ENCODE results near the gene TSPEAR. TPM values are rescaled to one million over a fixed set of nuclear protein-coding genes. Genes with fewer than 3 reads are reported as not detected.

The TSPEAR gene
- total and polyA plus RNA-seq, 2 of the 13 experiments (the other 11 are each of a cell fraction or from before 2014, with no cell fraction given), result 0.07 to 0.32 TPM

DNA sequence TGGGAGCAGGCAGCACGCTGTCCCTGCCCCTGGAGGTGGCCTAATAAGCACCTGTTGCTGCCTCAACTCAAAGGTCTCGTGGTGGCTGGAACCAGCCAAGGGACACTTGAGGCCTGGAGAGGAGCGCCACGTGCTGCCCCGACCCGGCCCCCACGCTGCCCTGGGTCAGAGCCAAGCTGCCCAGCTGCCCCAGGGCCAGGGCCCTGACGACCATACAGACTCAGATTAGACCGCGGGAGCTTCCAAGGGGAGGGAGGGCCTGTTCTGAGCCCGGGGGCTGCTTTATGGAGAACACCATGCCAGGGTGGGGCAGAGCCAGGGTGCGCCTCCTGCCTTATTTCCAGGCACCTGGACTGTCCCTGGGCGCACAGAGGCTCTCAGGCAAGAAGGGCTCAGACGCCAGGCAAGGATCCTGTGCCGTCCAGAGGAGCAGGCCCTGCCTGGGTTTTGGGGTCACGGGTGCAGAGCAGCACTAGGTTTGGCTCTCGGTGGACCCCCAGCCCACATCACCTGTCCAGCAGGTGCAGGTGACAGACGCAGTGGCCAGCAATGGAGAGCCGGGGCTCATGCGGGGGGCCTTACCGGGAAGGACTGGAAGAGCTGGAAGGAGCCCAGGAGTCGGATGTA, 190.0 kb downstream of the TSPEAR start:
- Histone ChIP-seq H3K36me3 (replicated peaks in 1 of 2; ENCODE audit: control insufficient read depth in 1 of 2, insufficient read depth in 2 of 2, low read length in 2 of 2) (no peaks in the 10 kb centered on the region), H3K9ac (ENCODE audit: insufficient read depth, low read depth, low read length) (no peak overlapping the region)
- FAIRE-seq, result no peak

DNA sequence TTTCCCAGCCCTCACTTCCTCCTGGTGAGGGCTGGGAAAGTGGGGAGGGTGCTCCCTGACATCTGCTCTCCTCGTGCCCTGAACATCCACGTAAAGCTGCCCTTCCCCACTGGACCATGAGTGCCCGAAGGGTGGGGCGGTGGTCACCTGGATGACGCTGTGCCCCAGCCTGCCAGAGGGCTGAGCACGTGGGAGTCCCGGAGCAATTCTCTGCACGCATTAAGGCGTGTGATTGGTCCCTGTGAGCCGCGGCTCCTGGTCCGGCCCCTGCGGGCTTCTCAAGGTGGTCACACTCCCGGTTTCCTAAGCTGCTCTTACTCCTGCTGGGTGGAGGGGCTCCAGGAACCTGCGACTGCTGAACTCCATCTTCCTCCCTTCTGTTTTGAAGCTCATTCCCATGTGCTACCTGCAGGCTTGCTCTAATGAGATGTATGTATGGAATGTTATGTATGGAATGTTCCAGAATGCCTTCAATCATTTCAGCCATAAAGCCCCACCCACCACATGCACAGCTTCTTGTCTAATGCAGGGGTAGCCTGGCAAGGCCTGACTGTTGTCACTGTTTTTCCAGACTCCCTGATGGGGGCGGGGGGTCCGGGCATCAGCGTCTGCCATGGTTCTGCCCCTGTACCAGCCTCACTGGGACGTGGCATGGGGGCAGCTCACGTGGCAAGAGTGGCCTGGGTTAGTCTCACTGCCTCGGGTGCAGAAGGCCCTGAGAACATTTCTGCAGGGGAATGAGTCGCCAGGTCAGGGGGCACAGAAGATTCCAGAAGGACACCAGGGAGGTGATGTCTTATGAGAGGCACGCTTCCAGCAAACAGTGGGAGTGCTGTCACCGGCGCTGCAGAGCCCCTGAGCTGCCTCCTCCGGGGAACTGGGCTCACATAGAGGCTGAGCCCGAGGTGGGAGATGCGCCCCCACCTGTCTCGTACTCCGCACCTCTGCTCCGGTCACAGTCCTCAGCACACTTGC, 190.8 kb downstream of the TSPEAR start:
- H3K4me2 ChIP-seq (ENCODE audit: low read depth, low read length), result no peak overlapping the region
- POLR2A ChIA-PET, result no interaction called here
- no TSS peak for BruUV-seq (replicated peaks)
- TF ChIP-seq, protein P1, sequence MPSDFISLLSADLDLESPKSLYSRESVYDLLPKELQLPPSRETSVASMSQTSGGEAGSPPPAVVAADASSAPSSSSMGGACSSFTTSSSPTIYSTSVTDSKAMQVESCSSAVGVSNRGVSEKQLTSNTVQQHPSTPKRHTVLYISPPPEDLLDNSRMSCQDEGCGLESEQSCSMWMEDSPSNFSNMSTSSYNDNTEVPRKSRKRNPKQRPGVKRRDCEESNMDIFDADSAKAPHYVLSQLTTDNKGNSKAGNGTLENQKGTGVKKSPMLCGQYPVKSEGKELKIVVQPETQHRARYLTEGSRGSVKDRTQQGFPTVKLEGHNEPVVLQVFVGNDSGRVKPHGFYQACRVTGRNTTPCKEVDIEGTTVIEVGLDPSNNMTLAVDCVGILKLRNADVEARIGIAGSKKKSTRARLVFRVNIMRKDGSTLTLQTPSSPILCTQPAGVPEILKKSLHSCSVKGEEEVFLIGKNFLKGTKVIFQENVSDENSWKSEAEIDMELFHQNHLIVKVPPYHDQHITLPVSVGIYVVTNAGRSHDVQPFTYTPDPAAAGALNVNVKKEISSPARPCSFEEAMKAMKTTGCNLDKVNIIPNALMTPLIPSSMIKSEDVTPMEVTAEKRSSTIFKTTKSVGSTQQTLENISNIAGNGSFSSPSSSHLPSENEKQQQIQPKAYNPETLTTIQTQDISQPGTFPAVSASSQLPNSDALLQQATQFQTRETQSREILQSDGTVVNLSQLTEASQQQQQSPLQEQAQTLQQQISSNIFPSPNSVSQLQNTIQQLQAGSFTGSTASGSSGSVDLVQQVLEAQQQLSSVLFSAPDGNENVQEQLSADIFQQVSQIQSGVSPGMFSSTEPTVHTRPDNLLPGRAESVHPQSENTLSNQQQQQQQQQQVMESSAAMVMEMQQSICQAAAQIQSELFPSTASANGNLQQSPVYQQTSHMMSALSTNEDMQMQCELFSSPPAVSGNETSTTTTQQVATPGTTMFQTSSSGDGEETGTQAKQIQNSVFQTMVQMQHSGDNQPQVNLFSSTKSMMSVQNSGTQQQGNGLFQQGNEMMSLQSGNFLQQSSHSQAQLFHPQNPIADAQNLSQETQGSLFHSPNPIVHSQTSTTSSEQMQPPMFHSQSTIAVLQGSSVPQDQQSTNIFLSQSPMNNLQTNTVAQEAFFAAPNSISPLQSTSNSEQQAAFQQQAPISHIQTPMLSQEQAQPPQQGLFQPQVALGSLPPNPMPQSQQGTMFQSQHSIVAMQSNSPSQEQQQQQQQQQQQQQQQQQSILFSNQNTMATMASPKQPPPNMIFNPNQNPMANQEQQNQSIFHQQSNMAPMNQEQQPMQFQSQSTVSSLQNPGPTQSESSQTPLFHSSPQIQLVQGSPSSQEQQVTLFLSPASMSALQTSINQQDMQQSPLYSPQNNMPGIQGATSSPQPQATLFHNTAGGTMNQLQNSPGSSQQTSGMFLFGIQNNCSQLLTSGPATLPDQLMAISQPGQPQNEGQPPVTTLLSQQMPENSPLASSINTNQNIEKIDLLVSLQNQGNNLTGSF (CRISPR knock-in tag; IDR thresholded peaks at IDR 0.05), result no peak
- TF ChIP-seq GTF3A (CRISPR knock-in tag; conservative IDR thresholded peaks at IDR 0.05), result no peak

More for the DNA sequence above, 190.0 kb downstream of the TSPEAR start:
- H3K9me3 ChIP-seq (ENCODE audit: low read length), result no peaks in the 10 kb centered on the region
- no peak overlapping the region for H2AFZ ChIP-seq (ENCODE audit: low read length)
- no peak for DNase-seq (ENCODE audit: low spot score)
- in situ Hi-C loops (cut with HindIII; ENCODE audit: extremely low pct_ligation_motif_present, low pct_unique_long_range_greater_than_20kb) (no loop called here), intact Hi-C loops (cut with micrococcal nuclease; ENCODE audit: unreplicated experiment) (no loop called here)
- no peaks in the 10 kb centered on the region for H3K79me2 ChIP-seq (ENCODE audit: insufficient read depth, low read length)
- no peaks in the 10 kb centered on the region; a peak in 1 of 5 replicates for H3K27me3 ChIP-seq (ENCODE audit: control insufficient read depth in 1 of 2, insufficient read depth in 2 of 2, low read length in 2 of 2)
- no peak overlapping the region for H3K4me3 ChIP-seq (replicated peaks in 1 of 3; ENCODE audit: insufficient read depth in 1 of 3, low read depth in 2 of 3, low read length in 3 of 3)
- ATAC-seq, result no peak; the same call in 2 of the 3 replicates
- H4K20me1 ChIP-seq (ENCODE audit: insufficient read depth, low read length), result no peaks in the 10 kb centered on the region
- POLR2A ChIA-PET, result no interaction called here
- 68% methylated on average over 7 of the region's 22 CpGs for WGBS (ENCODE audit: low lambda C conversion rate)
- peaks cover 37% of the 10 kb centered on the region for H3K4me1 ChIP-seq (ENCODE audit: insufficient read depth, low read length)
- no peak overlapping the region for H3K4me2 ChIP-seq (ENCODE audit: low read depth, low read length)
- CTCF ChIA-PET (ENCODE audit: low intra/inter-chr PET ratio, low total read pairs), result no interaction called here
- no TSS peak for BruUV-seq (replicated peaks)
- H3K27ac ChIP-seq (ENCODE audit: extremely low read length, insufficient read depth, low read length), result no peak overlapping the region
- TF ChIP-seq HNRNPLL (IDR thresholded peaks at IDR 0.05; ENCODE audit: low read depth, low read length, poor library complexity, severe bottlenecking), result peak; percentile 2
- TF ChIP-seq MIER2 (CRISPR knock-in tag; IDR thresholded peaks at IDR 0.05), result no peak
- TF ChIP-seq, protein P2, sequence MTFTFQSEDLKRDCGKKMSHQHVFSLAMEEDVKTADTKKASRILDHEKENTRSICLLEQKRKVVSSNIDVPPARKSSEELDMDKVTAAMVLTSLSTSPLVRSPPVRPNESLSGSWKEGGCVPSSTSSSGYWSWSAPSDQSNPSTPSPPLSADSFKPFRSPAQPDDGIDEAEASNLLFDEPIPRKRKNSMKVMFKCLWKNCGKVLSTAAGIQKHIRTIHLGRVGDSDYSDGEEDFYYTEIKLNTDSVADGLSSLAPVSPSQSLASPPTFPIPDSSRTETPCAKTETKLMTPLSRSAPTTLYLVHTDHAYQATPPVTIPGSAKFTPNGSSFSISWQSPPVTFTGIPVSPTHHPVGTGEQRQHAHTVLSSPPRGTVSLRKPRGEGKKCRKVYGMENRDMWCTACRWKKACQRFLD (CRISPR knock-in tag; IDR thresholded peaks at IDR 0.05; ENCODE audit: borderline replicate concordance), result no peak
- TF ChIP-seq AGO1 (IDR thresholded peaks at IDR 0.05; ENCODE audit: low read depth, low read length, poor library complexity, severe bottlenecking), result peak; percentile 92

More for the DNA sequence above, 190.8 kb downstream of the TSPEAR start:
- no peak overlapping the region for H2AFZ ChIP-seq (ENCODE audit: low read length)
- no peak overlapping the region for H3K9ac ChIP-seq (ENCODE audit: insufficient read depth, low read depth, low read length)
- no peak for FAIRE-seq
- ATAC-seq, result no peak
- H3K36me3 ChIP-seq (replicated peaks in 1 of 2; ENCODE audit: control insufficient read depth in 1 of 2, insufficient read depth in 2 of 2, low read length in 2 of 2), result no peaks in the 10 kb centered on the region
- H3K4me1 ChIP-seq (ENCODE audit: insufficient read depth, low read length), result peaks cover 37% of the 10 kb centered on the region
- no peak overlapping the region for H3K4me3 ChIP-seq (replicated peaks in 1 of 3; ENCODE audit: insufficient read depth in 1 of 3, low read depth in 2 of 3, low read length in 3 of 3)
- 84% methylated on average over 19 of the region's 31 CpGs for WGBS (ENCODE audit: low lambda C conversion rate)
- no peaks in the 10 kb centered on the region; a peak in 1 of 5 replicates for H3K27me3 ChIP-seq (ENCODE audit: control insufficient read depth in 1 of 2, insufficient read depth in 2 of 2, low read length in 2 of 2)
- no peaks in the 10 kb centered on the region for H3K79me2 ChIP-seq (ENCODE audit: insufficient read depth, low read length)
- CTCF ChIA-PET (ENCODE audit: low intra/inter-chr PET ratio, low total read pairs), result no interaction called here
- H3K27ac ChIP-seq (ENCODE audit: extremely low read length, insufficient read depth, low read length), result no peak overlapping the region
- in situ Hi-C loops (cut with HindIII; ENCODE audit: extremely low pct_ligation_motif_present, low pct_unique_long_range_greater_than_20kb) (no loop called here), intact Hi-C loops (cut with micrococcal nuclease; ENCODE audit: unreplicated experiment) (no loop called here)
- no peaks in the 10 kb centered on the region for H4K20me1 ChIP-seq (ENCODE audit: insufficient read depth, low read length)
- no peaks in the 10 kb centered on the region for H3K9me3 ChIP-seq (ENCODE audit: low read length)
- DNase-seq (ENCODE audit: low spot score), result no peak
